CD4-positive, alpha-beta T cell treated with Interleukin-21 for 1 hour (primary cell): ENCODE data around the gene RFX1.
"Not testable (repeated sequence)": the region's sequence is repeated elsewhere in the genome, so short reads cannot be mapped to it uniquely, and the experiment has no call there.

Experiments
- DNase-seq: peaks from one replicate; pipeline ENCODE4 v3.0.0-alpha.2; 2020

RFX1 gene

GRCh38 chr19:14006085-14006765 lies at the start of gene RFX1:
RFX1 (minus strand) TSS chr19:14006320; CDS start chr19:13993843, 12,477 bp downstream.
- DNase-seq = peak; percentile 100

- no peak for DNase-seq
Observed at GRCh38 chr19:14055396-14055795, 49.3 kb upstream of the RFX1 start.

- no peak for DNase-seq
Observed at GRCh38 chr19:14054721-14055120, 48.6 kb upstream of the RFX1 start.

- DNase-seq = no peak
Observed at GRCh38 chr19:14054099-14054498, 48.0 kb upstream of the RFX1 start.

GRCh38 chr19:14053500-14053899 lies 47.4 kb upstream of the RFX1 start:
- DNase-seq = no peak

GRCh38 chr19:14053032-14053431 lies 46.9 kb upstream of the RFX1 start:
- DNase-seq = no peak

GRCh38 chr19:14052470-14052869 lies 46.4 kb upstream of the RFX1 start:
- DNase-seq = no peak

GRCh38 chr19:14051980-14052379 lies 45.9 kb upstream of the RFX1 start:
- DNase-seq = no peak

GRCh38 chr19:14050961-14051360 lies 44.8 kb upstream of the RFX1 start:
- DNase-seq = not testable (repeated sequence)

GRCh38 chr19:14050512-14050911 lies 44.4 kb upstream of the RFX1 start:
- DNase-seq = no peak

GRCh38 chr19:14048443-14049153 lies 42.5 kb upstream of the RFX1 start:
- peak; percentile 79 for DNase-seq

GRCh38 chr19:14047866-14048265 lies 41.7 kb upstream of the RFX1 start:
- DNase-seq = not testable (repeated sequence)

GRCh38 chr19:14042659-14043608 lies 36.8 kb upstream of the RFX1 start:
- DNase-seq = peak; percentile 73

- DNase-seq = no peak
Observed at GRCh38 chr19:14039181-14039580, 33.1 kb upstream of the RFX1 start.

- DNase-seq = no peak
Observed at GRCh38 chr19:14035706-14036105, 29.6 kb upstream of the RFX1 start.

- not testable (repeated sequence) for DNase-seq
Observed at GRCh38 chr19:14035159-14035558, 29.0 kb upstream of the RFX1 start.

GRCh38 chr19:14033946-14034345 lies 27.8 kb upstream of the RFX1 start:
- no peak for DNase-seq

GRCh38 chr19:14031719-14032480 lies 25.8 kb upstream of the RFX1 start, which contains the start of gene IL27RA:
IL27RA (plus strand) TSS chr19:14031762; CDS start chr19:14031873, 111 bp downstream.
- peak; percentile 86 for DNase-seq

- peak; percentile 89 for DNase-seq
Observed at GRCh38 chr19:14030997-14031718, 25.0 kb upstream of the RFX1 start.

- DNase-seq = no peak
Observed at GRCh38 chr19:14028901-14029300, 22.8 kb upstream of the RFX1 start.

GRCh38 chr19:14027856-14028450 lies 21.8 kb upstream of the RFX1 start, which contains the start of gene RLN3:
RLN3 (plus strand) TSS chr19:14028148; CDS start chr19:14028205, 57 bp downstream.
- DNase-seq = no peak
